OCI-LY3 (cell line): ENCODE measurements around the gene SGCA.

ENCODE experiments used
- H2AFZ ChIP-seq: fragments of 200-600, 300-600 bp; shearing (Covaris generic); 2 replicates; pipeline ENCODE4 v1.6.0; 2014; ENCODE audit warnings: antibody characterized with exemption, low read depth, low read length
- H3K27ac ChIP-seq: fragments of 200-600, 300-600 bp; sonication (generic); 2 replicates; pipeline ENCODE4 v1.5.1; 2014; ENCODE audit warnings: mild to moderate bottlenecking, low read length, moderate library complexity, mixed read lengths
- H3K27me3 ChIP-seq: fragments of 200-600, 300-600 bp; sonication (generic); 2 replicates; pipeline ENCODE4 v1.6.1; 2014; ENCODE audit warnings: low read depth, low read length, mixed read lengths
- H3K36me3 ChIP-seq: fragments of 200-600, 300-600 bp; sonication (generic); replicated peaks from 2 replicates; pipeline ENCODE3; 2014; ENCODE audit warnings: low read depth, low read length, mixed read lengths
- H3K4me1 ChIP-seq: fragments of 300-600, 200-600 bp; sonication (generic); 2 replicates; pipeline ENCODE4 v1.6.1; 2014; ENCODE audit warnings: low read length, mixed read lengths
- H3K4me2 ChIP-seq: fragments of 200-600, 300-600 bp; sonication (generic); 2 replicates; pipeline ENCODE4 v1.6.1; 2014; ENCODE audit warnings: low read length, mixed read lengths
- H3K4me3 ChIP-seq: fragments of 300-600, 200-600 bp; sonication (generic); 2 replicates; pipeline ENCODE4 v1.5.1; 2014; ENCODE audit warnings: antibody characterized with exemption, mild to moderate bottlenecking, low read length, moderate library complexity
- H3K79me2 ChIP-seq: fragments of 300-600, 200-600 bp; shearing (Covaris generic); 2 replicates; pipeline ENCODE4 v1.6.1; 2014; ENCODE audit warnings: mild to moderate bottlenecking, low read length, mixed read lengths
- H3K9ac ChIP-seq: fragments of 300-600, 200-600 bp; shearing (Covaris generic); 2 replicates; pipeline ENCODE4 v1.6.0; 2014; ENCODE audit warnings: mild to moderate bottlenecking, low read length, moderate library complexity
- H3K9me3 ChIP-seq: fragments of 200-600, 300-600 bp; shearing (Covaris generic); 2 replicates; pipeline ENCODE4 v1.6.1; 2014; ENCODE audit warnings: low read length, mixed read lengths; ENCODE audit not compliant: insufficient read depth
- H4K20me1 ChIP-seq: fragments of 200-600, 300-600 bp; sonication (generic); 2 replicates; pipeline ENCODE4 v1.6.1; 2016; ENCODE audit warnings: low read length, mixed read lengths; ENCODE audit not compliant: insufficient read depth
- CTCF ChIP-seq: fragments of 200-600, 300-600 bp; sonication (generic); IDR thresholded peaks from 2 replicates; pipeline ENCODE4 v1.5.1; 2014; ENCODE audit warnings: antibody characterized with exemption, low read length, low read depth
- EZH2phosphoT487 ChIP-seq: fragments of 200-600 bp; shearing (Covaris generic); IDR thresholded peaks from 2 replicates; pipeline ENCODE4 v1.6.1; 2018; ENCODE audit warnings: antibody characterized with exemption, mixed run types, low read depth

The SGCA gene

GRCh38 chr17:50133769-50134099, 32.1 kb upstream of the SGCA start:
- Histone ChIP-seq H3K9me3 (no peaks in the 10 kb centered on the region), H3K79me2 (peaks cover 19% of the 10 kb centered on the region), H3K27me3 (peaks cover 8% of the 10 kb centered on the region), H3K9ac (no peak overlapping the region), H3K4me3 (no peak overlapping the region), H3K27ac (no peak overlapping the region), H3K4me2 (no peak overlapping the region), H4K20me1 (peaks cover 70% of the 10 kb centered on the region), H3K4me1 (peaks cover 31% of the 10 kb centered on the region), H3K36me3 (peaks cover 56% of the 10 kb centered on the region), H2AFZ (no peak overlapping the region)
- no peak for TF ChIP-seq CTCF
- no peak for TF ChIP-seq EZH2phosphoT487

- H3K9ac ChIP-seq, result no peak overlapping the region
These were observed 31.3 kb upstream of the SGCA start for GRCh38 chr17:50134206-50135110.

GRCh38 chr17:50135316-50136095, 30.3 kb upstream of the SGCA start:
- H3K9me3 ChIP-seq, result no peaks in the 10 kb centered on the region
- no peaks in the 10 kb centered on the region for H3K27me3 ChIP-seq
- TF ChIP-seq EZH2phosphoT487, result no peak
- no peak for TF ChIP-seq CTCF
- H3K36me3 ChIP-seq, result peaks cover 72% of the 10 kb centered on the region
- peaks cover 36% of the 10 kb centered on the region for H3K79me2 ChIP-seq
- no peak overlapping the region for H3K9ac ChIP-seq
- peaks cover 87% of the 10 kb centered on the region for H4K20me1 ChIP-seq
- no peak overlapping the region for H3K27ac ChIP-seq
- no peak overlapping the region for H2AFZ ChIP-seq
- peaks cover 36% of the 10 kb centered on the region for H3K4me1 ChIP-seq
- no peak overlapping the region for H3K4me2 ChIP-seq
- no peak overlapping the region for H3K4me3 ChIP-seq

More at GRCh38 chr17:50134206-50135110, 31.3 kb upstream of the SGCA start:
- peaks cover 1% of the 10 kb centered on the region for H3K27me3 ChIP-seq
- peaks cover 32% of the 10 kb centered on the region for H3K4me1 ChIP-seq
- H2AFZ ChIP-seq, result no peak overlapping the region
- no peak overlapping the region for H3K4me3 ChIP-seq
- no peaks in the 10 kb centered on the region for H3K9me3 ChIP-seq
- H3K36me3 ChIP-seq, result peaks cover 63% of the 10 kb centered on the region
- peaks cover 27% of the 10 kb centered on the region for H3K79me2 ChIP-seq
- peaks cover 78% of the 10 kb centered on the region for H4K20me1 ChIP-seq
- H3K27ac ChIP-seq, result no peak overlapping the region
- H3K4me2 ChIP-seq, result no peak overlapping the region
- TF ChIP-seq EZH2phosphoT487 (no peak), CTCF (no peak)

- peaks cover 36% of the 10 kb centered on the region for H3K4me1 ChIP-seq
- no peak overlapping the region for H3K4me2 ChIP-seq
- H3K79me2 ChIP-seq, result peaks cover 43% of the 10 kb centered on the region
- peaks cover 94% of the 10 kb centered on the region for H4K20me1 ChIP-seq
- H3K4me3 ChIP-seq, result no peak overlapping the region
- H3K9ac ChIP-seq, result no peak overlapping the region
- no peak overlapping the region for H3K27ac ChIP-seq
- peaks cover 79% of the 10 kb centered on the region for H3K36me3 ChIP-seq
- no peak overlapping the region for H2AFZ ChIP-seq
- H3K9me3 ChIP-seq, result no peaks in the 10 kb centered on the region
- TF ChIP-seq CTCF, result no peak
- TF ChIP-seq EZH2phosphoT487, result no peak
- no peaks in the 10 kb centered on the region for H3K27me3 ChIP-seq
These were observed 29.6 kb upstream of the SGCA start for GRCh38 chr17:50136096-50136687.
